EH (cell line): Measurements from ENCODE around the gene CDC42.
"Not testable (repeated sequence)": the region's sequence is repeated elsewhere in the genome, so short reads cannot be mapped to it uniquely, and the experiment has no call there.

Source experiments
- DNase-seq: peaks from one replicate; pipeline ENCODE4 v3.0.0-alpha.2; 2015; ENCODE audit warnings: low read depth

The CDC42 gene

GRCh38 chr1:22052115-22053016 is at the start of gene CDC42:
CDC42 (plus strand) TSS chr1:22052709; CDS start chr1:22078479, 25,770 bp downstream.
- peak; percentile 96 for DNase-seq

GRCh38 chr1:22002875-22003274 is 49.6 kb upstream of the CDC42 start:
- DNase-seq: not testable (repeated sequence)

DNA sequence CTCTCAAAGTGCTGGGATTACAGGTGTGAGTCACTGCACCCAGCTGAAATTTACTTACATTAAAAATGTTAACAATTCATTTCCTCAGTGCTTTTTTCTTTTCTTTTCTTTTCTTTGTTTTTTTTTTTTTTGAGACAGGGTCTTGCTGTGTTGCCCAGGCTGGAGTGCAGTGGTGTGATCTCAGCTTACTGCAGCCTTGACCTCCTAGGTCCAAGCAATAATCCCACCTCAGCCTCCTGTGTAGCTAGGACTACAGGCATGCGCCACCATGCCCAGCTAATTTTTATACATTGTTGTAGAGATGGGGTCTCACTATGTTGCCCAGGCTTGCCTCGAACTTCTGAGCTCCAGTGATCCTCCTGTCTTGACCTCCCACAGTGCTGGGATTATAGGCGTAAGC is 48.5 kb upstream of the CDC42 start:
- DNase-seq: not testable (repeated sequence)

- peak; percentile 49 for DNase-seq
These were observed 47.0 kb upstream of the CDC42 start for GRCh38 chr1:22005261-22006149.

DNA sequence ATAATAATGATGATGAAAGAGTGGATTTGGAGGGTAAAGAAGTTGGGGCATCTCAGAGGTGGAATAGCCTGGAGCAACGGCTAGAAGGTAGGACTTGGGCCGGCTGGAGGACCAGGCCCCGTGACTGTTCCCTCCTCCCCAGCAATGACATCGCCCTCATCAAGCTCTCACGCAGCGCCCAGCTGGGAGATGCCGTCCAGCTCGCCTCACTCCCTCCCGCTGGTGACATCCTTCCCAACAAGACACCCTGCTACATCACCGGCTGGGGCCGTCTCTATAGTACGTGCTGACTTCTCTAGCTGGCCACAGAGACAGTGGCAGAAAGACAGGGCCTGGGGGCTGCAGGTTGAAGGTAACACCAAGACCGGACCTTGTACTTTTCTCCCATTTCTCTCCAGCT is 45.8 kb upstream of the CDC42 start:
- DNase-seq: not testable (repeated sequence)

DNA sequence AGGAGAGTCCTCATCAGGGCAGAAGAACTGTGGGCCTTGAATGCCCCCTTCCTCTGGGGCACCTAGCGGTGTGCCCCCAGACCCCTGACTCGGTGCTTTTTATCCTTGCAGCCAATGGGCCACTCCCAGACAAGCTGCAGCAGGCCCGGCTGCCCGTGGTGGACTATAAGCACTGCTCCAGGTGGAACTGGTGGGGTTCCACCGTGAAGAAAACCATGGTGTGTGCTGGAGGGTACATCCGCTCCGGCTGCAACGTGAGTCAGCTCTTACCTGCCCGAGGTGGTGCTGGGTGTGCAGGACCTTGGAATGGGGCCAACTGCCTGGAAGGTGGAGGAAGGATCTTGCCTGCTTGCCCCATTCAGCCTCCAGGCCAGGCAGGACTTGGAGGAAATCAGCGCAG is 45.2 kb upstream of the CDC42 start:
- DNase-seq: not testable (repeated sequence)

- DNase-seq: not testable (repeated sequence)
These were observed 42.9 kb upstream of the CDC42 start for GRCh38 chr1:22009566-22009965.

- not testable (repeated sequence) for DNase-seq
These were observed 39.8 kb upstream of the CDC42 start for GRCh38 chr1:22012752-22013151.

GRCh38 chr1:22014575-22015206 is 37.8 kb upstream of the CDC42 start:
- DNase-seq: not testable (repeated sequence)

DNA sequence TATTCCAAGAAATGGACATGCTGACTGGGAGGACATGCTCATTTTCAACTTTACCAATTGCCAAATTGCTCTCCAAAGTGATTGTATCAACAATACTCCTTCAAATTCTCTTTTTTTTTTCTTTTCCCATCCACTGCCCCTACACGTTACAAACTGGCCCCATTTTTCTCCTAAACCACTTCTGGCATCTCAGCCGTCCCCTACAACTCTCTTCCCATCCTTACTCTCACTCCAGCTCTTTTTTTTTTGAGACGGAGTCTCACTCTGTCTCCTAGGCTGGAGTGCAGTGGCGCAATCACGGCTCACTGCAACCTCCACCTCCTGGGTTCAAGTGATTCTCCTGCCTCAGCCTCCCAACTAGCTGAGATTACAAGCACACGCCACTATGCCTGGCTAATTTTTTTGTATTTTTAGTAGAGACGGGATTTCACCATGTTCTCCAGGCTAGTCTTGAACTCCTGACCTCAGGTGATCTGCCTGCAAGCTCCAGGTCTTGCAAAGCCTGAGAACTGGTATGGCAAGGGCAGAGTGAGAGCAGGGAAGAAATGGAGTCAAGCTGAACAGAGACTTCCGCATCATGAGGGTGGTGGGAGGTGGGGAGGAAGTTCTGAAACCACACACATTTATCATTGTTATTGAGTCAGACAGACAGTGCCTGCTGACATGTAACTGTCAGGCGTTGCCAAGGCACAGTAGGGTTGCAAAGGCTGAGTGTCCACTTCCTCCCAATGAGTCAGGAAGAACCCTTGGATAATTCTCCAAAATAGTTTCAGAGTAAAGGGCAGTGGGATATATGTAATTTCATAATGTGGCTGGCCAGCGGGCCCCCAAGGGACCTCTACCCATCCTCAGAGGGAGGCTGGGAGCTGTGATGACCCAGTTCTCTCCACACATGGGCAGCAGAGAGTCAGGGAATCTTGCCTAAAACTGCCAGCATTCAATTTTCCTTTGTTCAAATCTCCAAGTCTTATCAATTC is 33.6 kb upstream of the CDC42 start:
- peak; percentile 94 for DNase-seq

DNA sequence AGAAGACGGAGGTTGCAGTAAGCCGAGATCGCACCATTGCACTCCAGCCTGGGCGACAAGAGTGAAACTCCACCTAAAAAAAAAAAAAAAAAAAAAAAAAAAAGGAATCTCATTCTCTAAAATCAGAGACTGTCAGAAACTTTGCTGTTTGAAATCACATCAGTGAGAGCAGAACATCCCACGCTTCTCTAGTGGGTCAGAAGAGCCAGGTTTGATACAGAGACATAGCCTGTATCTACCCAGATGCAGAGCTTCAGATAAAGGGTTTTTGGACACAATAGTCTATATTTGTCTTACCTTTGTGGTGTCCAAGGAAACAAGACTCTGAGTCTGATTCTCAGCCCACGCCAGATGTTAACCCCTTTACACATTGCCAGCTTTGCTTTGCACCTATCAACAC is 31.4 kb upstream of the CDC42 start:
- DNase-seq: no peak

- DNase-seq: peak; percentile 83
These were observed 27.8 kb upstream of the CDC42 start for GRCh38 chr1:22024485-22025367.

DNA sequence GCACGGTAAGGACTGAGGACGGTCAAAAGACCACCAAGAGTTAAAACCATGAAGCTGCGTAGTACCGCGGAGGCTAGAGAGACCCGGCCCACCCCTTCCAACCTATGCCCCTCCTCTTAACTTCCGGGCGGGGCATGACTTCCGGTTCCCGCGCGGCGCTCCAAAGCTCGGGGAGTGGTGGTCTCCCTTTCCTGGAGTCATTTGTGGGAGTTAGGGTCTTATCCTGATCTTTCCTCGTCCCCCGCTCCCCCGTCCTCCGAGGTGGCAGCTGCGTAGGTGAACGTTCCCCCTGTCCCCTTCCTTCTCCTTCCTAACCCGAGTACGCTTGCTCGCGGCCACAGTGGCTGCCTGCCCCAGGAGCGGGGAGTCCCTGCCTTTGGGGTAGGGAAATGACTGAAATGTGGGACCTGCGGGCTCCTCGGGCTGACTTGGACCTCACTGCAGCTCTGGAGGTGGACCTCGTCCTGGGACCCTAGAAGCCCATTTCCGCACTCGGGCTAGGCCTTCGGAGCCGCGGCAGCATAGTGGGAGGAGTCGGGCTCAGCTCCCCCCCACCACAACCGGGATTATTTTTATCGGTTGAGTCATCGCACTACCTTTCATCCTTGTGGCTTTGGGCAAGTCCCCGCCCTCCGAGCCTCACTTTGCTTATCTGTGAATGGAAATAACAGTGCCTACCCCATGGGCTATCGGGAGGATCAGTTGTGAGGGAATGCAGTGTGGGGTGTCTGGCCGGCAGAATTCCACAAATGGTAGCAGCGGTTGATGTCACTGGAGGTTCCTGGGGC is 26.9 kb upstream of the CDC42 start:
- DNase-seq: peak; percentile 86

- no peak for DNase-seq
These were observed 25.6 kb upstream of the CDC42 start for GRCh38 chr1:22026924-22027289.

GRCh38 chr1:22030057-22030456 is 22.5 kb upstream of the CDC42 start:
- no peak for DNase-seq

DNA sequence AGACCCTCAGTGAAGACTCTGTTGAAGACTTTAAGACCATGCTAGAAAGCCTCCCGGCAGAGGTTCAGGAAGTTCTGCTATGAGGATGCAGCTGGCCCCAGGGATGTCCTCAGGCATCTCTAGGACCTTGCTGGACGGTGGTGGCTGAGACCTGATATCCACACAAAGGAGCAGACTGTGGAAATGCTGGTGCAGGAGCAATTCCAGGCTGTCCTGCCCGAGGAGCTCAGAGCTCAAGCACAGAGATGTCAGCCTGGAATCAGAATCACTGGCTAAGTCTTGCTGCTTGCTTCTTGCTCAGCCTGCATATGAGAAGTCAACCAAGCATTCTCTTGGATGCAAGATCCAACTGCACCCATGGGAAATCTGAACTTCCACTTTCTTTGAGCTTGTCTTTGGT is 22.0 kb upstream of the CDC42 start:
- no peak for DNase-seq

- DNase-seq: no peak
These were observed 21.1 kb upstream of the CDC42 start for GRCh38 chr1:22031214-22031962.

DNA sequence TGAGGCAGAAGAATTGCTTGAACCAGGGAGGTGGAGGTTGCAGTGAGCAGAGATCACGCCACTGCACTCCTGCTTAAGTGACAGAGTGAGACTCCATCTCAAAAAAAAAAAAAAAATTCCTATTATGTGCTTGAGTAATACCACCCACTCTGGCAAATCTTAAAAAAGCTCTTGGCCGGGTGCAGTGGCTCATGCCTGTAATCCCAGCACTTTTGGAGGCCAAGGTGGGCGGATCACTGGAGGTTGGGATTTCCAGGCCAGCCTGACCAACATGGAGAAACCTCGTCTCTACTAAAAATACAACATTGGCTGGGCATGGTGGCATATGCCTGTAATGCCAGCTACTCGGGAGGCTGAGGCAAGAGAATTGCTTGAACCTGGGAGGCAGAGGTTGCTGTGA is 17.7 kb upstream of the CDC42 start:
- DNase-seq: not testable (repeated sequence)

- no peak for DNase-seq
These were observed 15.0 kb upstream of the CDC42 start for GRCh38 chr1:22037520-22037919.
